HG03060 (cell line): Measurements from ENCODE around the gene JARID2.

Source experiments
- ATAC-seq: cut with Tn5 transposase; IDR thresholded peaks from one replicate; pipeline ENCODE4 v1.9.1; 2021; ENCODE audit warnings: low read depth, moderate number of reproducible peaks; ENCODE audit not compliant: unreplicated experiment

The JARID2 gene

DNA sequence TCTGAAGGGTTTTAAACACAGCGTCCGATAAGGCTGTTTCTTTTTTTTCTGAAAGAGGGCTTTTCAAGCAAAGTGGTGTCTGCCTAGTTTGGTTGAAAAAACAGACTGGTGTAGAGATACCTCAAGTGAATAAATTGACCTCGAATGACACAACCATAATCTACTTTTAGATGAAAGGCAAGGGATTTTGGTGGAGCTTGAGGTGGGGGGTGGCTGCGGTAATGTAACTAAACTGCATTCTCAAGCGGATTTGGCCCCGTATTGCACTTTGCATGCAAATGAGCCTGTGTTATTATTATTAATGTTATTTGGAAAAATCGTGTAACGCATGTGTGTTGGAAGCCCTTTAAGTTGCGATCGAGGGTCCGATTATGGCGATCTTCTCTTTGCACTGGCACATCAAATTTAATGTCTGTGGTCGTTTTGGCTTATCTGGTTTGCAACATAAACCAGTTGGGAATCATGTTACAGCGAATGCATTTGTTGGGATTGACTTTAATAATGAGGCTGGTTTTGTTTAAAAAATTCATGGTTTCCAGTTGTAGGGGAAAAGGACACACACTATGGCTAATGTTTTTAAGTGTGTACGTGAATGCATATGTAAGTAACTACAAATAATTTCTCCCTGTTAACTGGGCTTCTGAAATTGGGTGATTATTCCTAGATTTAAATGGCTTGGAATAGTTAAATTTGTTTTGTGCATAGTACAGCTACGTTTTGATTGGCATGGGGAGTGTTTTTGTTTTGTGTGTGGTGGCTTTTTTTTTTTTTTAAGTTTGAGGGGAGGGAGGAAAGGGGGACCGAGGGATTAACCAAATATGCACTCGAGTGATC is 1.0 kb downstream of the JARID2 start:
- no peak for ATAC-seq

DNA sequence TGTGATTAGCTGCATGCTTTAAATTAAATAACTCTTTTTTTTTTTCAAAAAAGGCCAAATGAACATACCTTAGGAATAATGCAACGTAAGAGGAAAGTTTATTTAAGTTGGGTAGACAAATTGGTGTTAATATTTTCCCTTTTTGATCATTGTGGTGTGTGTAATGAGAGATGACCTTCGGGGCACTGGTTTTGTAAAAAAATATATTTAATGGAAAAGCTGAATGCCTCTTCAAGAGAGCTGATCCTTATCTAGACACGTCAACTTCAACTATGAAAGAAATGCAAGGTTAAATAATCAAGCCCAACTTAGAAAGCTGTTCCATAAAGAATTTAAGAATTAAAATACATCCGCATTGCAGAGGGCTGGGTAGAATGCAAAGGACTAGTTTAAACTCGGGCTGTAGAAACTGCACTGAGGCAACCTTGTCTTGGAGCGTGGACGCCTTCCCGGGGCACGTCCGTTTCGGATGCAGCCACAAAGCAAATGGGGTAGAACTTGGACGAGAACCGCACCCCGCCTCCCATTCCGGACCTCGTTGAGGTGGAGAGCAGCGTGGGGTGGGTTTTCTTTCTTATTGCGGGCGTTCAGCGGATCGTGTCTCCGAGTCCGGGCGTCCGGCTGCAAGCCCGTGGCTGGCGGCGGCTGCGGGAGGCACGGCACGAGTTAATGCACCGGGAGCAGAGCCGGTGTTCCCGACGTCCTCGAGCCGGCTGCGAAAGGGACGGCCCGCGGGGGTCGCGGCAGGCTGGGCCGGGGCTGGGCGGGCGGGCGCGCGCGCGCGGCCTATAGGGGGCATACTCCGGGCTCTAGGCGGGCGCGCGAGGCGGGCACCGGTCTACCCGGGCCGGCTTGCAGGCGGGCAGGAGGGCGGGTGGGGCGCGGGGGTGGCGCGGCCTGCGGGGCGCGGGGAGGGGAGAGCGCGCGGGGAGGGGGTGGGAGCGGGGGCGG is 1.9 kb downstream of the JARID2 start:
- no peak for ATAC-seq

DNA sequence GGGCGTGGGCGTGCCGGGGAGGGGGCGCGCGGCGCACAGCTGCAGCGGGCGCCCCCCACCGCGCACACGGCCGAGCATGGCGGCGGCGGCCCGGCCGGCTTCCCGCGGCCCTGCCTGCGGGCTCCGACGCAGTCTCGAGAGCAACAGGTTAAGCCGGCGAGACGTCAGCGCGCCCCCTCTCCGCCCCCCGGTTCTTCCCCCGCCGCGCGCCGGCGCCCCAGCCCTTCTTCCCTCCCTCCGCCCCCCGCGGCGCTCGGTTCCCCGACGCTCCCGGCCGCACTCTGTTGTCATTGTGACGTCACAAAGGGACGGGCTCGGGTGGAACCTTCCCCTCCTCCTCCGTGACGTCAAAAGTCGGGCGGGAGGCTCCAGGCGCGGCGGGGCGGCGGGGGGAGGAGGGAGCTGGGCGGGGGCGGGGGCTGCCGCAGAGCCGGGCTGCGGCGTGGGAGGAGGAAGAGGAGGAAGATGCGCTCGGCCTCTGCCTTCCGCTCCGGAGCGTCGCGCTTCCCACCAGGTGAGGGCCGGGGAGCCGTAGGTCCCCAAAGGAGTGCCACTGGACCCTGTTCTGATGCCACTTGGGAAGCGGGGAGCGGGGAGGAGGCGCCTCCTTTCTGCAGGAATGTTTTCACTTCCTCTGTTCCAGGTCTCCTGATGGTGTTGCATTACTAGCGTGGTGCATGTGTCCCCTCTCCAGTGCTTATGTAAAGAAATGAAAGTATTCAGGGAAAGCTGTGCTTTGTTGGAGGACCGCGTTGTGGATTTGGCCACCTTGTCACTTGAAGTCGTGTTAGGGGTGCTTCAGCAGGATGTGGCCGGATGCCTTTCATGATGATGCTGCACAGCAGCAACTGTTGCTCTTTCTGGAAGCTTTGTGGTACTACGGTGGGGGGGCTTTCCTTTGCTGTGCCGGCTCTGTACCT is 2.8 kb downstream of the JARID2 start:
- no peak for ATAC-seq

DNA sequence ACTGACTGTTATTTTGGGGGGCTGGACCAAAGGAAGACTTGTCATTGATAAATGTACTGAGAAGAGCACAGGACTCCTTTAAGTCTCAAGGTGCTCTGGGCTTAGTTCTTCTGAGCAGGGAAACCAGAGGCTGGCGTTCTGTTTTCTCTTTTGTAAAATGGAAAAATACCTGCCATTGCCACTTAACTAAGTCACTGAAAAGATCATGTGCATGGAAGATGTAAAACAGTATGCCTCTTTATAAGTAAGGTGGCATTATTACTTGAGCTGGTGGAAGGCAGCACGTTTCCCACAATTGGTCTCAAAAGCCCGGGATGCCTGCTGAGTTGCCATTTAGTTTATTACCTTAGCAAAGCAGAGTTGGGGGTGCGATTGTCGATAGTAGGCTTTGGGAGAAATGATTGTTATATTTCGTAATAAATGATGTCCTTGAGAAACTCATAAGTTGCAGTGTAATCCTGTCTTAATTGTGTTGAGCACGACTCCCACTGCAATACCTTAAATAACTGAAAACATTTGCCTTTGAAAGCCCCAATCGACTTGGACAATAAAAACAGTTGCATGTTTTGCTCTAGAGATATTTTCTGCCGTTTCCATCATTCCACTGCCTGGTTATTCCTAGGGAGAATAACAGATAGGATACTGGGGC is 3.6 kb downstream of the JARID2 start:
- no peak for ATAC-seq

DNA sequence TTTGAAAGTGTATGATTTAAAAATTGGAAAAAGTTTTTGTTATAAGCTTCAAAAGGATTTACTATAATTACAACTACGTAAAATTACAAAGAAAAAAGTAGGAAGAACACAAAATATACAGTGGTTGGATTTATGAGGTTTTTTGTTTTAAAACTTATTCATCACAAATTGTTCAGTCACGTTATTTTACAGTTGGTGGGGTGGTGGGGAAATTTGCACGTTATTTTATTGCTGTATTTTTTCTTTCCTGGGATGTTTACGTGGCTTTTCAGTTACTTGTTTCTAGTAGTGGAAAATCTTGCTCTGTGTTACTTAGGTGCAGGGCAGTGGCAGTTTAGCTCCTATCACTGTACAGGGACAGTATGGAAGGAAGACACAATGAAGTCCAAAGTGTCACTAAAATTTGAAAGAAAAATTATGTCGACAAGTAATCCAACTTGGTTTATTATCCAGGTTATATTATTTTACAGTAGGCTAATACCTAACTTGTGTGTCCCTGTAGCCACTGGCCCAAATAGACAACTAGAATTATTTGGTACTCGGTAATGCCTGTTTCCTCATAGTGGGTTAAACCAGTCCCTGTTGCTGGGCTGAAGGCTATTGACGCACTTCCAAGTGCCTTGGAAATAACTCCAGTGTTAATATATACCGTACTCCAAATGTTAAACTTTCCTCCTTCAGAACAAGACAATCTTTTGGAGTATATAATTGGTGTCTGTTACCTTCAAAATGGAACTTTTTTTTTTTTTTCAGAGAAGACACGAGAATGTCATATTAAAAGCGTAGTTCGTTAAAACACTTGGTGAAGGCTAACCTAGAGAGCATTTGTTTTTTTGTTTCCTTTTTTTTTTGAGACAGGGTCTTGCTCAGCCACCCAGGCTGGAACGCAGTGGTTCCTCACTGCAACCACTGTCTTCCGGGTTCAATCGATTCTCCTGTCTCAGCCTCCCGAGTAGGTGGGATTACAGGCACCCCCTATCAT is 4.6 kb downstream of the JARID2 start:
- no peak for ATAC-seq

DNA sequence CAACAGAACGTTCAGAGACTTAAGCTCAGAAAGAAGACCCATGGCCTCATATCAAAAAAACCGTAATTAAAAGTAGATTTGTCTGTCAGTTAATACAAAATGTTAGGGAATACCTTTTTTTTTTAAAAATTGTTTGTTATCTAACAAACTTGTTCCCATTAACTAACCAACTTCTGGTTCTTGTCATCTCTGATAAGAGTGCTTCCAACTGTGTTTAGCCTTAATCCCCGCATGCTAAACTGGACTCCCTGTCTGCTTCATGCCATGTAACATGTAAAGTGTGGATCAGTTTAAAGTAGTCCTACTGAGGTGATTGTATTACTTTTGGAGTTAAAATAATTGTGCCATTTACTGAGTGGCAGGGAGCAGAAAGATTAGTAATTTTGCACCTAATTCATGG is 6.3 kb downstream of the JARID2 start:
- ATAC-seq: no peak

DNA sequence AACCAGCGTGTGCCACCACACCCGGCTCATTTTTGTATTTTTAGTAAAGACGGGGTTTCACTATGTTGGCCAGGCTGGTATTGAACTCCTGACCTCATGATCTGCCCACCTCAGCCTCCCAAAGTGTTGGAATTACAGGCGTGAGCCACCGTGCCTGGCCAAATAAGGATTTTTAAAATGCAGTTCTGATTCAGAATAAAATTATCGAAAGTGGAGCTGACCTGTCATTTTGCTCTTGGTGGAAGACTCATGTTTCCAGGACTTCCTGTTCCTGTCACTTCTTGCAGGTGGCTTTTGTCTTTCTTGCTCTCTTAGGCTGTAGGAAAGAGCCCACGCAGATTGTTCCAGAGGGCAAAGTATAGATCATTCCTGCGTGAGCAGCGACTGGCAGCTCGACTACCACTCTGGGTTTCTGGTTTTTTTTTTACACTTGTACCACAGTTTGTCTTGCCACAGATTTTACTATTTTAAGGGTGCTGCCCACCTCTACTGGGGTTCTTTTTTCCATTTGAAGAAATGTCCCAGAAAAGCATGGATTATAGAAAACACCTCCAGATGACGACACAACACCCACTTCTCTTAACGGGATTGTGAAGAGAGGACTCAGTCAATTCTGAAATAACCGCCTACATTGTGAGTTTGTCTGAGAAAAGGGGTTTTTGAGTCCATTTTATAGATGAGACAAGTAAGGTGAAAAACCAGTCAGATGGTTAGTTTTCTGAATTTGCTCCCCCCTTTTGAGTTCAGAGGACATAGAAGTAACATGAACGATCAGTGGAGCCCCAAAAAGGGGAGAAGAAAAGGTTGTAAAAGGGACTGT is 7.5 kb downstream of the JARID2 start:
- ATAC-seq: no peak

DNA sequence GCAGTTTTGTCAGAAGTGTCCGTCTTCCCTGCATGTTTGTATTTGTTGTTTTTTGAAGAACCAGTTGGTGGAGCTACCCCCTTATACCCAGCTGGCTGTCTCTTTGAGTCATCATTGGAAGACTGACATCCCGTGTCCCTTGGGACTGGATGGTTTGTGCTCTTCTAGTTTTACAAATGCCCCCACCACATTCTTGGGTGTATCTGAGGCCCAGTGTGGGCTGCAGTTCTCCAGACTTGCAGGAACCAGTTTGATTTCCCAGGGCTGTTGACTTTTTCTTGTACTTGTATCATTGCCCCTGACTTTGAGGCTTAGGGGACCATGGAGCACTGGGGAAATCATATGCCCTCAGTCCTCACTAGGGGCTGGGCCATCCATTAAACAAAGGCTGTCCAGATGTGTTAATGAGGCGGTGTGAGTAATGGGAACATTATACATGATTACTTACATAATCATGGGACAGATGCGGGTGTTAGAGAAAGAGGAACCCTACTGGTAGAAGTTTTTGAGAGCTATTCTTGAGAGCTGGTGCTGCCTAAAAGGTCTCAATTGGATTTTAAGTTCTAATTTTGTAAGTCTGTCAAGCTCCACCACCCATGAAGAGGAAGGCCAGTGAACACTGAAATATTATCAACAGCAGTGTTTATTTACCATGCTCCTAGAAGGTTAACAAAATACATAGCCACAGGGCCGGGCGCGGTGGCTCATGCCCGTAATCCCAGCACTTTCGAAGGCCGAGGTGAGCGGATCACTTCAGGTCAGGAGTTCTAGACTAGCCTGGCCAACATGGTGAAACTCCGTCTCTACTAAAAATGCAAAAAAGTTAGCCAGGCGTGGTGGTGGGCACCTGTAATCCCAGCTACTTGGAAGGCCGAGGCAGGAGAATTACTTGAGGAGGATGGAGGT is 8.5 kb downstream of the JARID2 start:
- ATAC-seq: no peak

DNA sequence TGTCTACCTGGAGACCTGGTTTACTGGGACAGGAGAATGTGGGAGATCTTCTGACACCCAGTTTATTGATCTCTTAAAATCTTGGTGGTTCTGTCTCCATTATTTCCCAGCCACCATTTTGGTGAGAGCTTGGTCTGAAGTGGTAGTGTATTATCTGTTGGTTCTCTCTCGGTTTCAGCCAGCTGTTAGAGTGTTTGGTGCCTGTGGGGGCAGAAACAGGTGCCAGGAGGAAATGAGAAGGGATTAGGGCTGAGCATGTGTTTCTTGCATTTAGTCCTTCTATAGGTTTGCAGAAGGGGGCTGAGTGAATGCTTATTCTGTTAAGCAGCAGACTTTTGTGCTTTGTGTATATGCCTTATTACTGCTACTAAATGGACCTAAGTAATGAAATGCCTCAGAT is 9.6 kb downstream of the JARID2 start:
- no peak for ATAC-seq

DNA sequence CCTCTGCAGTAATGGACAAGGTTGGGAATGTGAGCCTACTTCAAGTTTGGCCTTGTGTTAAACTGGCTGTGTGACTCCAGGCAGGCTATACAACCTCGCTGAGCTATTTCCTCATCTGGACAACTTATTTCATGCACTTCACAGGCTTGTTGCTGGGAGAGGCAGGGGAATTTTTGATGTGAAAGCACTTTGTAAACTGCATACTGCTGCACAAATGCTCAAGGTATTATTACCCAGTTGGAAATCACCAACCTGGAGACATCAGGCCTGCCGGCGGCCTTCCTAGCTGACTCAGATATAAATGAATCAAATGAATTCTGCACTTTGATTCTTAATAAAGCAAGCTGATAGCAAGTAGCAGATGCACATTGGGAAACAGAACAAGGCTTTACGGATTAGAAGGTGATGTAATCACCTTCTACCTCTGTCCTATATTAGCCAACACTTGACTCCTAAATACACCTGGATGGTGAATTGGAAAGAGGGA is 10.1 kb downstream of the JARID2 start:
- ATAC-seq: no peak

DNA sequence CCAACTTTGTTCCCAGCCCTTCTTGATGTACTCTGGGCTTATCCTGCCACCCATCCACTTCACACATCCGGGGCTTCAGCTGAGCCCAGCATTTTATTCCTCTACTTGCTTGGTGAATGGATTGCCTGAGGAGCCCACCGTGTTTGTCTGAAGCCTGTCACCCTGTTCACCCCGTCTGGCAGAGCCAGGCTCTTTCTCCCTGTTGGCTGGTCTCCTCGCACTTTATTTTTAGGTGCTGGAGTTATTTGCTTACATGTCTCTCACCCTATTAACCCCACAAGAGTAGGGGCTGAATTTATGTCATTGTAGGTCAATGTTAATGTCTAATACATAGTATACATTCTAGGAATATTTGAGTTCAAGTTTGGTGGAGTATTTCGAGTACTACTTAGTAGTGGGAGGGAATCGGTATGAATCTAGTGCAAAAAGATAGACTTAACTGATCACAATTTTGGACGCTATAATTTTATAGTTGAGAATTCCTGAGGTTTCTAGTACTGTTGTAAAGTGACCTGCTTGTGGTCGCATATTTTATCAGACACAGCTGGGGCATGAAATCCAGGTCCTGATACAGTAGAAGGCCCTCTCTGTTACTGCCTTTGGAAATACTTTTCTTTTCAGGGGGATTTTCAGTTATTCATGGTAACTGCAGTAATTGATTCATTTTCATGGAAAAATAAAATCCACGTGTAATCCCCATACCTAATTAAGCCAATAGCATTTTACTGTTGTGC is 10.8 kb downstream of the JARID2 start:
- no peak for ATAC-seq

DNA sequence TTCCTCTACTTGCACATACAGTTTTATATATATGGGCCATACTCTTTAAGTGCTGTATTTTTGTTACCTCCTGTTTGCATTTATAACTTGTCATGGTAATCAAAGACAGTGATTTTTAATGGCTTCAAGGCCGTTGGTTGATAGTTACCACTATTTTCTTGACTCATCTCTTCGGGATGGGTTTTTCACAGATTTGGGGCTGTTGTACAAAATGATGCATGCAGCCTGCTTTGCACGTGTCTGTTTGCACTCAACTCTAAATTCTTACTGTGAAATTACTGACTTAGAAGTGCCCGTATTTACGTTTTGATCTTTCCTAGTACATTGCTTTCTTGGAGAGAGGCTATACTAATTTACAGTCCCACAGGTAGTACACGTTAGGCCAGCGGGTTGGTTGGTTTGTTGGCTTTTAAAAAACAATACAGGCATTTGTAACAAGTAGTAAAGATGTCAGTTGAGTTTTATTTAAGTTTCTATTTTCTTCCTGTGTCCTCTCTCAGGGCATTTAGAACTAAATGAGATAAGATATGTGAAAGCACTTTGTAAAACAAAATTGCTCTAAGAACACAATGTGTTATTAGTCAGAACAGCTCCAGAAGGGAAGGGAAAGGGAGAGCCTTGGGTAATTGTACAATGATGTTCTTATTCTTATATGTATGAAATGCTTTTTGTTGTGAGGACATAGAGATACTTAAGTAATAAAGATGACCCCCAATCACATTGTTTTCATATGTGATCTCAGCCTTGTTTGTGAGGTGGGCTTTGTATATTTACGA is 11.7 kb downstream of the JARID2 start:
- ATAC-seq: no peak

DNA sequence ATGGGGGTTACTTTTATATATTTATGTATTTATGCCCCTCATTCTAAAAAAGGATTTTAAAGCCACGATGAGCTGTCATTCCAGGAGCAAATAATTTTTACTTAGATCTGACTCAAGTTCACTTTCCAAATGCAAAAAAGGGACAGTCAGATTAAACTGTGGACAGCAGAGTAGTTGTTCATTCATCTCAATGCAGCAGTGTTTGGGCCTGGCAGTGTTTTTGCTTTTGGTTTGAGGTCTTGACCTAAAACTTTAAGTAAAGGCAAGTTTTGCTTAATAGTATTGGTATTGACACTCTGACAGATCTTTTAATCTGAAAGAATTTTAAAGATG is 13.9 kb downstream of the JARID2 start:
- ATAC-seq: no peak

DNA sequence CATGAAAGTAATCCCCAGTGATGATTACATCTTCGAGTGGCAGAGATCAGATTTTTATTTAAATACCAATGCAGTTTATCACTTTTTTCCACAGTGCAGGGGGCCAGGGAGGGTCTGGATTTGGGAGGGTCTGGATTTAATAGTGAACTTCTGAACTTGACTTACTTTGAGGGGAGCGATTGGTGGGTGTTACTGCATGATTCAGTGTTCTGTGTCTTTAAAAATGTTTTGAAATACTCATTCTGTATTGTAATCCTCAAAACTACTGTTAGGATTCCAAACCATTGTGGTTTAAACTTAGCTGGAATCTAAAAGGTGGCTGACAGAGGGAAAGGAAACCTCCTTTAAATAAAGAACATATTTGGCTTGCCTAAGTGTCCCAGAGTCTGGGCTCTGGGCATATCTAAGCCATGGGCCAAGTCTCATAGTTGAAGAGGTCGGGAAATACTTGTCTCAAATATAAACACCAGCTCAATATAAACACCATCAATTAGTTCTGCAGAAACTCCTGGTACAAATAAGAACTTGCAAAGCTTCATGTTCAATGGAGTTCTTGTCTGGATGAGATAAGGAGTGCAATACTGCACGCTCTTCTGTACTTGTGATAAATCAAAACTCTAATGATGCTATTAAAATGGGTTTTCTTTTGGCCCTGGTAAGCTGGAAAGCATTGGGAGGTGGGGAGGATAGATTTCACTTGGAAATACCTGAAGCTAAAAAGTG is 14.4 kb downstream of the JARID2 start:
- no peak for ATAC-seq

DNA sequence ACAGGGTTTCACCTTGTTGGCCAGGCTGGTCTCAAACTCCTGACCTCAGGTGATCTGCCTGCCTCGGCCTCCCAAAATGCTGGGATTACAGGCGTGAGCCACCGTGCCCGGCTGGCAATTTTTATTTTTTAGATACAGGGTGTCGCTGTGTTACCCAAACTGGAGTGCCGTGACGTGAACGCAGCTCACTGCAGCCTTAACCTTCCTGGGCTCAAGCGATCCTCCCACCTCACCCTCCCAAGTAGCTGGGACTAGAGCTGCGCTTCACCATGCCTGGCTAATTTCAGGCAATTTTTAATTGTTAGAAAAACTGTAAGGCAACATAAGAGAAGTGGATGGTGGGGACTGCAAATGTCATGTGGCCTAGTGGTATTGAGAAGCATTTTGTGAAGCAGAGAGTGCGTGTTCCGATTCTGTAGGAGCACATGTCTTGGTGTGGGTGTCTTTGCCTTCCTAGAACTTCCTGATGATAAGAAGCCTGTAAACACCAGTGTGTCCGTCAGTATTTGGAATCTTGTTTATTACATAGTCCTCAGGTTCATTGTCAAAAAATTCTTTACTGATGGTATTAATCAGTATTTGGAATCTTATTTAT is 18.0 kb downstream of the JARID2 start:
- ATAC-seq: no peak
